Activated gamma-delta T cell (primary cell): Measurements from ENCODE around the gene LRRC37B.
"Not testable (repeated sequence)": the region's sequence is repeated elsewhere in the genome, so short reads cannot be mapped to it uniquely, and the experiment has no call there.

ENCODE experiments used
- DNase-seq: peaks from one replicate; lab custom pipeline; 2025; lab: John Stamatoyannopoulos, UW

Gene LRRC37B

DNA sequence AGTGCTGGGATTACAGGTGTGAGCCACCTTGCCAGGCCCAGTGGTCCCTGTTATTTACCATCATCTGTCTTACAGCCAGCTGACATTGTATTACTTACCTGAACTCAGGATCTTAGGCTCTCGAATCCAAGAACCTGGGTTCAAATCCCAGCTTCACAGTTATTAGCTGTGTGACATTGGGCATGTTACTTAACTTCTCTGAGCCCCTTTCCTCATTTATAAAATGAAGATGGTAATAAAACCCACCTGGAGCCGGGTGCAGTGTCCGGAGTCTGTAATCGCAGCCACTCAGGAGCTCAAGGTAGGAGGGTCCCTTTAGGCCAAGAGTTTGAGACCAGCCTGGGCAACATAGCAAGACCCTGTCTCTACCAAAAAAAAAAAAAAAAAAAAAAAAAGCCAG lies 79.7 kb downstream of the LRRC37B start:
- not testable (repeated sequence) for DNase-seq

DNA sequence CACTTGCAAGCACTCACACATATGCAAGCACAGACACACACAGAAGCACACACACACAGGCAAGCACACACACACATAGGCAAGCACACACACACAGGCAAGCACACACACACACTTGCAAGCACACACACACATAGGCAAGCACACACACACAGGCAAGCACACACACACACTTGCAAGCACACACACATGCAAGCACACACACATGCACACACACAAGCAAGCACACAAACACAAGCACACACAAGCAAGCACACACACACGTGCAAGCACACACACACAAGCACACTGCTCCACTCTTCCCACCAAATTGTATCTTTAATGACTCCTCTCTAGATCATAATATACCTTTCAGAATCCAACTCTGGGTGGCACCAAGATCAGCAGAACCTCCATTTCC lies 84.9 kb downstream of the LRRC37B start:
- not testable (repeated sequence) for DNase-seq

DNA sequence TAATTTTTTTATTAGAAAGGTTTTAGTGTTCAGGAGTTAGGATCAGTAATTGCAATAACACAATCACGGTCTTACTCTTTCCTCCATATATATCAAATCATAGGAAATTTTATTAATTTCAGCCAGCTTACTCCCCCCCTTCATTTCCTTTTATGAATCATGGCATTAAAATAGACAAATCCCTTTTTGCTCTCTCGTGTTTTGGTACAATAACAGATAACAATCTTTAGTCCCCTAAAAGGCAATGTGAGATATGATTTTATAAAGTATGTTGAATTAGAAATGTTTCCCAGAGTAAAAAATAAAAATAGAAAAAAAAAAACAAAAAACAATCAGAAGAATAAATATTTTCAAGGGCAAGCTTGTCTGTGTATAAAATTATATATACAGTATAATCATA lies 92.5 kb downstream of the LRRC37B start:
- no peak for DNase-seq

DNA sequence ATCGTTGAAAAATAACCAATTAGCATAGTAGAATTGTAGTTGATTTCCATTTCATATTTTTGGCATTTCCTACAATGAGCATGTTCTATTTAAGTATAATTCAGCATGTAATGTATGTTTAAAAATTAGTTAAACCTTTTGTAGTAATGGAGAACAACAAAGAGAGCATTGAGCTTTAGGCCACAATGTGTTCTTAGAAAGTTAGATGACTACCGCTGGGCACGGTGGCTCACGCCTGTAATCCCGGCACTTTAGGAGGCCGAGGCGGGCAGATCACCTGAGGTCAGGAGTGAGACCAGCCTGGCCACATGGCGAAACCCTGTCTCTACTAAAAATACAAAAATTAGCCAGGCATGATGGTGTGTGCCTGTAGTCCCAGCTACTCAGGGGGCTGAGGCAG lies 93.1 kb downstream of the LRRC37B start:
- DNase-seq: not testable (repeated sequence)

DNA sequence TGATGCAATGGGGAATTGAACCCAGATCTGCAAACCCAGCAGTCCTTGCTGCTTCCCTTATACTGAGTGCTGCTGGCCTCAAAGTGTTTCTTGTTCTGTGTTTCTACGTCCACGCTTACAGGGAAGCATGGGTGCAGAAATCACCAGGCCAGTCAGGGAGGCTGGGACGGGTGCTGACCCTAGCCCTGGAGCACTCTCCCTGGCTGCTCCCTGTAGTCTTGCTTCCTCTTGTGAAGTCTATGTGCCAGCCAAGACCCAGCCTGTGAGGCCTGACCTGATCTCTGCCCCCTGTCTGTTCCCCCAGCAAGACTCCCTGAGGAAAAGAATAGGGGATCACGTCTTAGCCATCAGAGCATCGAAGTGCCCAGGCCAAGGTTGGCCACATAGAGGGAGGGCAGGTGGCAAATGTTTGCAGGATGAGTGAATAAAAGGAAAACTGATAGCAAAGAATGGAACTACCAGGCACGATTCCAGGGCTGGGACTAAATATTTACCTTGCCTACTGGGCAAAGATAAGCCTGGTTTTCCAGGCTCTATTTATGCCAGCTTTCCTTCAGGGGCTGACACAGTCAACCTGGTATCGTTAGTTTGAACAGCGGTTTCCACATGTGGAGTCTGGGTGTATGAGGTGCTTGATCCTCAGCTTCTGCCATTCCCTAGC lies 93.9 kb downstream of the LRRC37B start:
- DNase-seq: no peak

DNA sequence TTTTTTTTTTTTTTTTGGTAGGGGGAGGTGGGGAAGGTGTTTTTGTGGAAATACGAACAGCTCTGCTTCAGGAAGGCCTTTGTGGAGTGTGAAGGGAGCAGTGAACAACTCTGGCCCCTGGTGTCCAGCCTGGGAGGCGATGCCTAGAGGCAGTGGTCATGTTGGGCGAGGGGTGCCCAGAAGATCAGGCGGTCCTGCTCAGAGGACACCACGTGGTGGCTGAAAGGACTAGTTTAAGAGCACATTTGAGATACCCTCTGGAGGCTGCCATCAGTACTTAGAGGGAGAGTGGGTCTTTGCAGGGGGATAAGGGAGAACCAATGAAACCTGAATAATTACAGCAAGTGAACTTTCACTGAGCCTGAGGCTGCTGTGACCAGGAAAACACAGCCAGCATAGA lies 95.0 kb downstream of the LRRC37B start:
- no peak for DNase-seq

DNA sequence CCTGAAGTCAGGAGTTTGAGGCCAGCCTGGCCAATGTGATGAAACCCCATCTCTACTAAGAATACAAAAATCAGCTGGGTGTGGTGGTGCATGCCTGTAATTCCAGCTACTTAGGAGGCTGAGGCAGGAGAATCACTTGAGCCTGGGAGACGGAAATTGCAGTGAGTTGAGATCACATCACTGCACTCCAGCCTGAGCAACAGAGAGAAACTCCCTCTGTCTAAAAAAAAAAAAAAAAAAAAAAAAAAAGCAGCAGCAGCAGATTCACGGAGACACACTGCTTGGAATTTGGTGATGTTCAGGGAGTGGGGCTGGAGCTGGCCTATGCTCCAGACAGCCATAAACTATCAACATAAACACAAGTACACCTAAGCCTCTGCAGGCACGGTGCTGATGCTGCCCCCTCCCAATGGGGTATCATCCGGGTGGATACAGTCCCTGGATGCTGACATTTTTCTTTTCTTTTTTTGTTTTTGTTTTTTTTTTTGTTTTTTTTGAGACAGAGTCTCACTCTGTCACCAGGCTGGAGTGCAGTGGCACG lies 95.5 kb downstream of the LRRC37B start:
- no peak for DNase-seq
